PFSK-1 (cell line): ENCODE measurements around the gene WDR70.

Source experiments
- POLR2AphosphoS5 ChIP-seq: IDR thresholded peaks from 2 replicates; pipeline ENCODE4 v1.6.1; 2012; ENCODE audit warnings: low read depth, mild to moderate bottlenecking, control low read depth, low read length, moderate library complexity
- TF ChIP-seq, protein P1 (sequence below), 2 experiments: IDR thresholded peaks; 2 replicates each; pipeline versions ENCODE4 v1.6.1 to v1.8.0; 2011 to 2012; ENCODE audit warnings: low read depth in 2 of 2, low read length in 2 of 2, control low read depth in 1 of 2, inconsistent platforms in 1 of 2, mild to moderate bottlenecking in 1 of 2, moderate library complexity in 1 of 2; ENCODE audit not compliant: insufficient read depth in 1 of 2

- no peak for TF ChIP-seq POLR2AphosphoS5
- TF ChIP-seq, protein P1, sequence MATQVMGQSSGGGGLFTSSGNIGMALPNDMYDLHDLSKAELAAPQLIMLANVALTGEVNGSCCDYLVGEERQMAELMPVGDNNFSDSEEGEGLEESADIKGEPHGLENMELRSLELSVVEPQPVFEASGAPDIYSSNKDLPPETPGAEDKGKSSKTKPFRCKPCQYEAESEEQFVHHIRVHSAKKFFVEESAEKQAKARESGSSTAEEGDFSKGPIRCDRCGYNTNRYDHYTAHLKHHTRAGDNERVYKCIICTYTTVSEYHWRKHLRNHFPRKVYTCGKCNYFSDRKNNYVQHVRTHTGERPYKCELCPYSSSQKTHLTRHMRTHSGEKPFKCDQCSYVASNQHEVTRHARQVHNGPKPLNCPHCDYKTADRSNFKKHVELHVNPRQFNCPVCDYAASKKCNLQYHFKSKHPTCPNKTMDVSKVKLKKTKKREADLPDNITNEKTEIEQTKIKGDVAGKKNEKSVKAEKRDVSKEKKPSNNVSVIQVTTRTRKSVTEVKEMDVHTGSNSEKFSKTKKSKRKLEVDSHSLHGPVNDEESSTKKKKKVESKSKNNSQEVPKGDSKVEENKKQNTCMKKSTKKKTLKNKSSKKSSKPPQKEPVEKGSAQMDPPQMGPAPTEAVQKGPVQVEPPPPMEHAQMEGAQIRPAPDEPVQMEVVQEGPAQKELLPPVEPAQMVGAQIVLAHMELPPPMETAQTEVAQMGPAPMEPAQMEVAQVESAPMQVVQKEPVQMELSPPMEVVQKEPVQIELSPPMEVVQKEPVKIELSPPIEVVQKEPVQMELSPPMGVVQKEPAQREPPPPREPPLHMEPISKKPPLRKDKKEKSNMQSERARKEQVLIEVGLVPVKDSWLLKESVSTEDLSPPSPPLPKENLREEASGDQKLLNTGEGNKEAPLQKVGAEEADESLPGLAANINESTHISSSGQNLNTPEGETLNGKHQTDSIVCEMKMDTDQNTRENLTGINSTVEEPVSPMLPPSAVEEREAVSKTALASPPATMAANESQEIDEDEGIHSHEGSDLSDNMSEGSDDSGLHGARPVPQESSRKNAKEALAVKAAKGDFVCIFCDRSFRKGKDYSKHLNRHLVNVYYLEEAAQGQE (IDR thresholded peaks at IDR 0.05; ENCODE audit: insufficient read depth in 1 of 2, low read depth in 2 of 2, low read length in 2 of 2), result no peak
These were observed 190.3 kb downstream of the WDR70 start for GRCh38 chr5:37569466-37569865.
